Neural cell (in vitro differentiated cells): ENCODE data around the gene MID1. TPM values are rescaled to one million over a fixed set of nuclear protein-coding genes. Genes with fewer than 3 reads are reported as not detected.

Experiments used
- H2AFZ ChIP-seq: fragments of 200-600, 300-800 bp; sonication (generic), shearing (Covaris generic); 2 replicates; pipeline ENCODE4 v1.6.0; 2014; ENCODE audit warnings: low read depth, mild to moderate bottlenecking, antibody characterized with exemption, low read length, moderate library complexity
- H3F3A ChIP-seq: fragments of 200-600 bp; shearing (Covaris generic); 2 replicates; pipeline ENCODE4 v1.6.1; 2016; ENCODE audit warnings: mild to moderate bottlenecking, moderate library complexity, mixed read lengths, antibody characterized with exemption, low read length; ENCODE audit not compliant: insufficient read depth, poor library complexity, severe bottlenecking
- H3K27ac ChIP-seq: fragments of 200-600, 300-800 bp; sonication (generic), shearing (Covaris generic); 2 replicates; pipeline ENCODE4 v1.5.1; 2014; ENCODE audit warnings: mild to moderate bottlenecking, low read length, moderate library complexity
- H3K27me3 ChIP-seq: fragments of 300-800, 200-600 bp; sonication (generic), shearing (Covaris generic); 2 replicates; pipeline ENCODE4 v1.6.0; 2014; ENCODE audit warnings: mild to moderate bottlenecking, low read depth, low read length, moderate library complexity; ENCODE audit not compliant: insufficient read depth
- H3K36me3 ChIP-seq: fragments of 300-800, 200-600 bp; sonication (generic), shearing (Covaris generic); 2 replicates; pipeline ENCODE4 v1.5.1; 2014; ENCODE audit warnings: mild to moderate bottlenecking, antibody characterized with exemption, low read length, moderate library complexity; ENCODE audit not compliant: insufficient read depth
- H3K4me2 ChIP-seq: fragments of 300-800, 200-600 bp; sonication (generic), shearing (Covaris generic); 2 replicates; pipeline ENCODE4 v1.6.0; 2014; ENCODE audit warnings: mild to moderate bottlenecking, low read length
- H3K4me3 ChIP-seq: fragments of 300-800, 200-600 bp; sonication (generic), shearing (Covaris generic); 2 replicates; pipeline ENCODE4 v1.5.1; 2014; ENCODE audit warnings: mild to moderate bottlenecking, low read length, moderate library complexity
- H3K79me2 ChIP-seq: fragments of 200-600 bp; shearing (Covaris generic); replicated peaks from 2 replicates; pipeline ENCODE4 v1.6.0; 2014; ENCODE audit warnings: mild to moderate bottlenecking, low read length, moderate library complexity; ENCODE audit not compliant: insufficient read depth
- H3K9ac ChIP-seq: fragments of 300-800, 200-600 bp; sonication (generic), shearing (Covaris generic); 2 replicates; pipeline ENCODE4 v1.6.1; 2016; ENCODE audit warnings: mild to moderate bottlenecking, low read length, mixed read lengths
- H3K9me2 ChIP-seq: fragments of 200-600 bp; shearing (Covaris generic); 2 replicates; pipeline ENCODE4 v1.6.1; 2016; ENCODE audit warnings: mild to moderate bottlenecking, low read length, mixed read lengths; ENCODE audit not compliant: insufficient read depth
- H3K9me3 ChIP-seq: fragments of 200-600, 300-800 bp; sonication (generic), shearing (Covaris generic); 2 replicates; pipeline ENCODE4 v1.6.1; 2016; ENCODE audit warnings: mild to moderate bottlenecking, mixed run types, low read length, moderate library complexity, mixed read lengths
- H4K20me1 ChIP-seq: fragments of 200-600 bp; shearing (Covaris generic); 2 replicates; pipeline ENCODE4 v1.6.1; 2016; ENCODE audit warnings: mild to moderate bottlenecking, mixed run types; ENCODE audit not compliant: insufficient read depth
- CTCF ChIP-seq: fragments of 450-650 bp; IDR thresholded peaks from 2 replicates; pipeline ENCODE4 v1.5.1; 2014; ENCODE audit warnings: antibody characterized with exemption, mild to moderate bottlenecking, moderate library complexity; ENCODE audit not compliant: poor library complexity, severe bottlenecking
- EP300 ChIP-seq: fragments of 450-650 bp; conservative IDR thresholded peaks from 2 replicates; pipeline ENCODE4 v1.6.1; 2014; ENCODE audit warnings: antibody characterized with exemption, mild to moderate bottlenecking, moderate library complexity; ENCODE audit not compliant: poor library complexity, severe bottlenecking
- EZH2 ChIP-seq: fragments of 200-600, 300-800 bp; shearing (Covaris generic), sonication (generic); IDR thresholded peaks from 2 replicates; pipeline ENCODE4 v1.6.1; 2014; ENCODE audit warnings: antibody characterized with exemption, low read length, borderline replicate concordance, mild to moderate bottlenecking; ENCODE audit not compliant: insufficient read depth, poor library complexity, severe bottlenecking
- MXI1 ChIP-seq: fragments of 450-650 bp; conservative IDR thresholded peaks from 2 replicates; pipeline ENCODE4 v1.6.1; 2014; ENCODE audit warnings: antibody characterized with exemption, mild to moderate bottlenecking; ENCODE audit not compliant: poor library complexity, severe bottlenecking
- POLR2AphosphoS5 ChIP-seq: IDR thresholded peaks from 2 replicates; pipeline ENCODE4 v1.6.1; 2012
- RAD21 ChIP-seq: fragments of 450-650 bp; conservative IDR thresholded peaks from 2 replicates; pipeline ENCODE4 v1.6.1; 2014; ENCODE audit warnings: antibody characterized with exemption, mild to moderate bottlenecking, moderate library complexity
- REST ChIP-seq: IDR thresholded peaks from 2 replicates; pipeline ENCODE4 v1.6.1; 2012; ENCODE audit warnings: borderline replicate concordance
- SMC3 ChIP-seq: fragments of 450-650 bp; conservative IDR thresholded peaks from 2 replicates; pipeline ENCODE4 v1.6.1; 2014; ENCODE audit warnings: antibody characterized with exemption, mild to moderate bottlenecking, moderate library complexity; ENCODE audit not compliant: poor library complexity
- TAF1 ChIP-seq: IDR thresholded peaks from 2 replicates; pipeline ENCODE4 v1.6.1; 2012; ENCODE audit warnings: low read depth
- polyA plus RNA-seq: library from polyadenylated mRNA; depleted of rRNA; stranded (reverse); fragments of >200 nt; gene quantifications from 2 replicates; pipeline ENCODE4 v1.2.3, GENCODE V29; 2014

The MID1 gene
- polyA plus RNA-seq, 1 donor from 2014 or later, result 16.6 TPM

- Histone ChIP-seq H3K4me2 (no peak overlapping the region), H3K36me3 (no peaks in the 10 kb centered on the region), H2AFZ (no peak overlapping the region), H4K20me1 (no peaks in the 10 kb centered on the region), H3K27ac (no peak overlapping the region), H3F3A (no peaks in the 10 kb centered on the region), H3K9me2 (no peaks in the 10 kb centered on the region), H3K27me3 (no peaks in the 10 kb centered on the region), H3K9ac (no peak overlapping the region), H3K4me3 (no peak overlapping the region), H3K9me3 (no peaks in the 10 kb centered on the region), H3K79me2 (no peaks in the 10 kb centered on the region)
- TF ChIP-seq POLR2AphosphoS5 (no peak), TAF1 (no peak), EP300 (no peak), RAD21 (no peak), MXI1 (no peak), CTCF (no peak), SMC3 (no peak), EZH2 (no peak), REST (no peak)
Observed at GRCh38 chrX:10636851-10637250, 16.5 kb upstream of the MID1 start.

GRCh38 chrX:10636337-10636736 is 16.0 kb upstream of the MID1 start:
- H3K9ac ChIP-seq, result peak overlapping the region; percentile 51
- H3K27me3 ChIP-seq, result no peaks in the 10 kb centered on the region
- H3F3A ChIP-seq, result no peaks in the 10 kb centered on the region
- peak overlapping the region; percentile 41 for H3K4me3 ChIP-seq
- TF ChIP-seq TAF1 (no peak), MXI1 (no peak), SMC3 (peak; percentile 84), RAD21 (peak; percentile 80), CTCF (peak; percentile 70)
- H3K36me3 ChIP-seq, result no peaks in the 10 kb centered on the region
- H4K20me1 ChIP-seq, result no peaks in the 10 kb centered on the region
- H3K9me3 ChIP-seq, result no peaks in the 10 kb centered on the region
- H3K79me2 ChIP-seq, result no peaks in the 10 kb centered on the region
- no peaks in the 10 kb centered on the region for H3K9me2 ChIP-seq
- peak overlapping the region; percentile 91 for H3K27ac ChIP-seq
- no peak overlapping the region for H2AFZ ChIP-seq
- H3K4me2 ChIP-seq, result no peak overlapping the region
